Measurements from ENCODE around the gene PDCD10.

GRCh38 chr3:167723872-167724271 lies 10.8 kb downstream of the PDCD10 start:
- TF ChIP-seq CTCF (IDR thresholded peaks at IDR 0.05) (no peak), POLR2A (IDR thresholded peaks at IDR 0.05; ENCODE audit: low read depth) (no peak)
